Right hindlimb (tissue), 1 donor: ENCODE measurements around the gene MTA1.

Experiments used
- DNase-seq: peaks from one replicate; pipeline ENCODE4 v3.0.0-alpha.2; 2018

The MTA1 gene

GRCh38 chr14:105411017-105411941 is 8.3 kb upstream of the MTA1 start:
- DNase-seq: no peak

DNA sequence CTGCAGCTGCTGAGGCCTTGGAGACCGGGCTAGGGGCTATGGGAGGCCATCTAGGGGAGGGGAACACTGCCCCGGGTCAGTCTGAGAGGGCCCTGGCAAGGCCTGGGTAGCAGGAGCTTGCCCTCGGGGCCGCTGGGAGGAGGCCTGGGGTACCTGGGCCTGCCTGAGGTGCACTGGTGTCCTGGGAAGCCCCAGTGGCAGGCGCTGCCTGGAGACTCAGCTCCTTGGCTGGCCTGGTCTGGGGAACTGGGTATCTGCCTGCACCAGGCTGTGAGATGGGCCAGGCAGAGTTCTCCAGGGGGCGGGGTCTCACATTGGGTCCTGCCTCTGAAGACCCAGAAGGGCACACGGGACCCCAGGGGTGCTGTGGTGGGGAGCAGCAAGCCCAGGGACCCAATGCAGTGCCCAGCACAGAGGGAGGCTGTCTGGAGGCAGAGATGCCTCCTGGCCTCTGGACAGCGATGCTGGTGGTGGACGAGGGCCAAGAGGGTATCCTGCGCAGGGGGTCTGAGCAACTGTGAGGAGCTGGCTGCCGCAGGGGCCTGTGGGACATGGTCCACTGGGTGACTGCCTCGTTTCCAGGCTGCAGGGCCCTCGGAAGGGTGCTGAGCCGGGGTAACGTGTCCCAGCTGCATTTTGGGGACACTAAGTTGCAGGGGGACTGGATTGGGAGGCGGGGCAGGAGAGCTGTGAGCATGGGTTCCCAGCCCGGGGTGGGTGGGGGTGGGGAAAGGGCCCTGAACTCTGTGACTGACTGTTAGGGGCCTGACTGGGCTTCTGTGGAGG is 7.4 kb upstream of the MTA1 start:
- DNase-seq: no peak

GRCh38 chr14:105412771-105413543 is 6.7 kb upstream of the MTA1 start:
- no peak for DNase-seq

- DNase-seq: no peak
These were observed 6.1 kb upstream of the MTA1 start for GRCh38 chr14:105413544-105413886.

DNA sequence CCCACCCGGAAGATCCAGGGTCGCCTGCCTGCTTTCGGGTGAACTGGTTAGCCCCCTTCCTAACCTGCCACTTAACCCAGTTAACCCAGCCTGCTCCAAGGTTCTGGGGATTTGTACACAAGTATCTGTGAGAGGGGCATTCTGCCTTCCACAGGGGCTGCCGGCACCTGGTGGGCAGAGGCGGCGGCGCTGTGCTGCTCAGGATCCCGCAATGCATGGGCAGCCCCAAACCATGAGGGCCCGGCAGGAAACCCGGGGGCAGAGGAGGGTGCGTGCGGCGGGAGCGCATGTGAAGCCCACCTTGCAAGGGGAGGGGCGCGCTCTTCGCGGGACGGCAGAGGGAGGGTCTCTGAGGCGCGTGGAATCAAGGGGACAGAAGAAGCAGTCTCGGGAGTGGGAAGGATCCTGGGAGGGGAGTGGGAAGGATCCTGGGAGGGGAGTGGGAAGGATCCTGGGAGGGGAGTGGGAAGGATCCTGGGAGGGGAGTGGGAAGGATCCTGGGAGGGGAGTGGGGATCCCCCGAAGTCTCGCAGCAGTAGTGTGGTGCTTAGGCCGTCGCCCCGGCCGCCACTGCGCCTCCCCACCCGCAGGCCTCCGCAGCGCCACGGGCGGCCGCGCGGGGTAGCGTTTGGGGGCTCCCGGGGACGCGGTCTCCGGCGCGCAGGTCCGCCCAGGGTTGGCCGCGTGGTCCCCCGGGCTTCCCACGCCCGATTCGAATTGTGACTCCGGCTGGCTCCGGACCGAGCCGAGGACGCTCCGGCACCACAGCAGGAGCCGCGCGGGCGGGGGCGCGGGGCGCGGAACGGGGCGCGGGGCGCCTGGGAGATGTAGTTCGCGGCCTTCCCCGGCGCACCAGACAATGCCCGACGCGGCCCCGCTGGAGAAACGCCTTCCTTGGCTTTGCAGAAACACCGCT is 4.9 kb upstream of the MTA1 start:
- peak; percentile 87 for DNase-seq

DNA sequence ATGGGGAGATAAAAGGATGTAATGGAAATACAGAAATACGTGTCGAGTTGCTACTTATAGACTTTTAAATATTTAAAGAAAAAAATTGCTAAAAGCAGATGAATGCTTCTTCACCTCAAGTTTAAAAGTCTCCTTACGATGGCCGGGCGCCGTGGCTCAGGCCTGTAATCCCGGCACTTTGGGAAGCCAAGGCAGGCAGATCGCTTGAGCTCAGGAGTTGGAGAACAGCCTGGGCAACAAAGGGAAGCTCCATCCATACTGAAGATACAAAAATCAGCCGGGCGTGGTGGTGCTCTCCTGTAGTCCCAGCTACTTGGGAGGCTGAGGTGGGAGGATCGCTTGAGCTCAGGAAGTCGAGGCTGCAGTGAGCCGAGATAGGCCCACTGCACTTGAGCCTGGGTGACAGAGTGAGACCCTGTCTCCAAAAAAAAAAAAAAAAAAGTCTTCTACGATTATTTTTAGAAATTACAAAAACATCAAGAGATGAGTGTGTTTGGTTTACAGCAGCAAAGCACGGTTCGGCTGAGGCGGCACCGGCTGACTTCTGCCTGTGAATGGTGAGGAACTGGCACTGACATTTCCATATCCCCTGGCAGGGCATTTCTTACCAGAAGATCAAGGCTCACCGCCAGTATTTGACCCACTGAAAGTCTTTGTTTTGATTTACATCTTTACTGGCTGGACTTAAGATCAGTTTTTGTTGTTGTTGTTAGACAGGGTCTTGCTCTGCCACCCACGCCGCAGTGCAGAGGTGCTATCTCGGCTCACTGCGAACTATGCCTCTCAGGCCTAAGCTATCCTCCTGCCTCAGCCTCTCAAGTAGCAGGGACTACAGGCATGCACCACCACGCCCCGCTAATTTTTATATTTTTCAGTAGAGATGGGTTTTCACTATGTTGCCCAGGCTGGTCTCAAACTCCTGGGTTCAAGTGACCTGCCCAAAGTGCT is 3.9 kb upstream of the MTA1 start:
- no peak for DNase-seq

DNA sequence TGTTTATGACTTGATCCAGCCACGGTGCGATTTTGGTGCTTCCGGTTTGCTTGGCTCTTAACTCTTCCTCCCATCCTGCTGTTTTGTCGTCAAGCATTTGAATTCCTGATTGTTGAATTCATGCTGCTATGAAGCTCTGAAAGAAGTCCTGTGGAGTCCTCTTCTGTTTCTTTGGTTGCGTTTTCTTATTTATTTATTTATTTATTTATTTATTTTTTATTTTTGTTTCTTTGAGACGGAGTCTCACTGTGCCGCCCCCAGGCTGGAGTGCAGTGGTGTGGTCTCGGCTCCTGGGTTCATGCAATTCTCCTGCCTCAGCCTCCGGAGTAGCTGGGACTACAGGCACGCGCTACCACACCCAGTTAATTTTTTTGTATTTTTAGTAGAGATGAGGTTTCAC is 3.0 kb upstream of the MTA1 start:
- DNase-seq: no peak

- DNase-seq: no peak
These were observed 1.9 kb upstream of the MTA1 start for GRCh38 chr14:105417690-105418121.

- no peak for DNase-seq
These were observed 1.1 kb upstream of the MTA1 start for GRCh38 chr14:105418269-105419194.

DNA sequence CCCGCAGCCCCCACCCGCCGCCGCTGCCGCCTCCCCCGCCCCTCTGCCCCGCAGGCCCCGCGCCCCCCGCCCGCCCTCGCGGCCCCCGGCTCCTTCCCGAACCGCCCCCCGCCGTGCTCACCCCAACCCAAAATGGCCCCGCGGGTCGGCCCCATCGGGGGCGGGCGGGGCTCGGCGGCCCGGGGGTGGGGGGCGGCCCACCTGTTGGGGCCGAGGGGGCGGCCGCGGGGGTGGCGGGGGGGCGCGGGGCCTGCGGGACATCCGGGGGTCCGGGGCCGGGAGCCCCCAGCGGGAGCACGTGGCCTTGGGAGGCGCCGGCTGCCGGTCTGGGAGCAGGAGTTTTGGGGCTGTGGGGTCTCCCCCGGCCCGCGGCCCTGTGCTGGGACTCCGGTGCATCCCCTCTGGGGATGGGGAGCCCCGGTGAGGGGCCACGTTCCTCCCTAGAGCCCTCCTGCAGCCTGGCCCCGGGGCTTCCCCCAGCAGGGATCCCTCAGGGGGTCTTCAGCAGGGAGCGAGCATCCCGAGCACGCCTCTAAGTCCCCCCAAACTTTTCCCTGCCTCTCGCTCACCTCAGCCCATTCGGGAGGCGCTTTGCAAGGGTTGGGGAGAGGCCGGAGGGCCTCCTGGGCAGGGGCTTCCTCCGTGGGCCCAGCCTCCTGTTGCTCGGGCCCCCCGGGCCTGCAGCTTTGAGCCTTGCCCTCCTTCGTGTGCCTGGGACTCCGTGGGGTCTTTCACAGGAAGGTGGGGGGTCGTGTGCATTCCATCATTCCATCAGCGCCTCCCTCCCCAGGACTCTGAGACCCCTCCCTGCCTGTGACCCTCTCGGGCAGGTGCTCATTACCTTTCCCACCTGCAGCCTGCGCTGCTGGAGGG is 710 bp downstream of the MTA1 start:
- DNase-seq: no peak

DNA sequence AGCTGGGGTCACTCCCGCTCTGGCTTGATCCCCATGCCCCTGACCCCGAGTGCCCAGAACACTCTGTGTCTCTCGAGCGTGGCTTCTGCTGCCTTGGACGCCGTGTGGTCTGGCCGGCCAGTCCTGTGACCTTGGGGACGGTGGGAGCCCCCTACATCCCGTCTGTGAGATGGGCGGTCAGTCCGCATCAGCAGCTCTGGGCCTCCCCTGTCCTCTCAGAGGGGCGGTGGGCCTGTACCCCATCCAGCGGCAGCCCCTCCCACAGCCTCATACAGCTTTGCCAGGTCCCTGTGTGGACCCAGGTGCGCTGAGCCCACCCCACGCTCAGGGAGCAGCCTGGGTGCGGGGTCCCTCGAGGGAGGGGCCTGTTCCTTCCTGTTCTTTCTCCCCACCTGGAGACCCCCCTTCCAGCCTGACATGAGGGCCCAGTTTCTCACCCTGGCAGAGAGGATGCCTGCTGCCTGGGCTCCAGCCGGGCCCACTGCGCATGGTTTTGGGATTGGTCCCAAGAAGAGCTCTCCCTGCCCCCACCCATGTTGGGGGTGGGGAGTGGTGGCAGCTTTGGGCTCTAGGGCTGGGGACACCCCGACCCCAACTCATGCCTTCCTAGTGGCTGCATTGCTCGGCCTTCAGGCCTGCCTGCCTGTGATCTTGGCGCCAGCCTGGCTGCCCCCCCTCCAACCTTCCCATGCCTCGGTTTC is 1.5 kb downstream of the MTA1 start:
- no peak for DNase-seq

DNA sequence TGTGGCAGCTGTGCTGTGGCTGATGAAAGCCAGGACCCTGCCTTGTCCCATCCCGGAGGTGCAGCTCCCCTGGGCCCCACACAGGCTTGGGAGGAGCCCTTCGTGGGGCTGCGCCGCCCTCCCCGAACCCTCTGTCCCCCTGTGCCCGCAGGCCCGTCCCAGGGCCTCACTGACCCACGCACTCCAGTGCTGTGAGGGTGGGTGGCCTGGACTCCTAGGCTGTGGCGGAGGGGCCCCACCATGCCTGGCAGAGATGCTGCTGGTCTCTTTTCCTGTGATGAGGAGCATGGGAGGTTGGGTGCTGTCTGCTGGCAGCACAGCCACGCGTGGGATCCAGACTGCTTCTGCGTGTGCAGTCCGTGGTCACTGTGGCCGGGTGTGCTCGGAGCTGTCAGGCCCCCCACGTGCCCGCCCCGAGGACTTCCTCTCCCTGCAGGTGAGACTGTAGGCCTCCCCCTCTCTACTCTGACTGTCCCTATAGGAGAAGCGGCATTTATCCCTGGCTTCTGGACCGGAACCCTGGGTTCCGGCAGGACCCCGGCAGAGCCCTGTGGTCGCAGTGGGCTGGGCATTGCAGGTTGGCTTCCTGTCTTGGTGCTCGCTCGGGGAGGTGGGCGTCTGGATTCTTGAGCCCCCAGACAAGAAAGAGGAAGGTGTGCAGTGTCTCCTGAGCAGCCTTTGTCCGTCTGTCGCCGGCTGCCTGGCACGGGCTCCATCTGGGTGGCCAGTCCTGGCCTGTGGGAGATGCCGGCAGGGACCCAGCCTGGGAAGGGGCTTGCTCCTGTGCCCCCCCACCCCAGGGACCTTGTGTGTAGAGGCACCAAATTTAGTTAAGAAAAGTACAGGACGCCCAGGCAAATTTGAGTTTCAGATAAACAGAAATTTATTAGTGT is 2.3 kb downstream of the MTA1 start:
- DNase-seq: no peak

DNA sequence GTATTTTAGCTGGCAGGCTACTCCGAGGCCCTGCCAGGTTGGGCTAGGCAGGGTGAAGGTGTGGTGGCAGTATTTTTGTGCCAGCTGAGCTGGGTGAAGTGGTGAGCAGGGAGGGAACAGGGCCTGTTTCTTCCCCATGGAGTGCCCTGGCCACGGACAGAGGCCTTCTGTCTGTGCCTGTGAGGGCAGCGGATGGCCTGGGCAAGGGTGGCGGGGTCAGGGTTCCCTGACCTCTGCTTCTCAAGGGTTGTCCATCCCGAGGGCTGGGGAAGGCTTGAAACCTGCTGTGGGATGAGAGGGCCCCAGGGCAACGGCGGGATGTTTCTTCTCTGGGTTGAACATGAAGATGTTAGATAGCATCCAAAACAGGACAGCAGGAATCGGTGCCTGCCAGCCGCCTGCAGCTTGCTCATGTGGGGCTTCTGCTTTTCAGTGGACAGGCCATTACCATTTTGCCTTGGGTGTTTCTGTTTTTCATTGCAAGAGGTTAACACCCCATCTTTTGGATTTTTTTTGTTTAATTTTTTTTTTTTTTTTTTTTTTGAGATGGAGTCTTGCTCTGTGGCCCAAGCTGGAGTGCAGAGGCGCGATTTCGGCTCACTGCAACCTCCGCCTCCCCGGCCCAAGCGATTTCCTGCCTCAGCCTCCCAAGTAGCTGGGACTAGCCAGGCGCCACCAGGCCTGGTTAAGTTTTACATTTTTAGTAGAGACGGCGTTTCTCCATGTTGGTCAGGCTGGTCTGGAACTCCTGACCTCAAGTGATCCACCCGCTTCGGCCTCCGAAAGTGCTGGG is 3.3 kb downstream of the MTA1 start:
- DNase-seq: no peak

GRCh38 chr14:105423488-105424195 is 4.0 kb downstream of the MTA1 start:
- DNase-seq: no peak

GRCh38 chr14:105424861-105425260 is 5.2 kb downstream of the MTA1 start:
- DNase-seq: no peak
